H1 (cell line): ENCODE measurements around the gene LARGE2. TPM values are rescaled to one million over a fixed set of nuclear protein-coding genes. Genes with fewer than 3 reads are reported as not detected.

Experiments
- ATF3 ChIP-seq: IDR thresholded peaks from 2 replicates; pipeline ENCODE4 v1.6.1; 2011; ENCODE audit warnings: low read depth, mild to moderate bottlenecking, low read length; ENCODE audit not compliant: insufficient read depth
- CHD2 ChIP-seq: IDR thresholded peaks from 2 replicates; pipeline ENCODE4 v1.6.1; 2012; ENCODE audit warnings: low read length, improper control_type of control experiment
- CHD7 ChIP-seq: fragments of 300-600 bp; sonication (generic); IDR thresholded peaks from 2 replicates; pipeline ENCODE4 v1.7.1; 2012; ENCODE audit warnings: low read length, moderate library complexity, mild to moderate bottlenecking, inconsistent platforms; ENCODE audit not compliant: insufficient replicate concordance
- EP300 ChIP-seq, 2 experiments: IDR thresholded peaks; 1 replicate in 1 of 2; 2 replicates in 1 of 2; pipeline ENCODE4 v1.6.1; 2011 to 2012; ENCODE audit warnings: low read depth in 2 of 2, low read length in 2 of 2, mild to moderate bottlenecking in 2 of 2, borderline replicate concordance in 1 of 2, inconsistent platforms in 1 of 2, moderate library complexity in 1 of 2
- MAFK ChIP-seq: IDR thresholded peaks from 2 replicates; pipeline ENCODE4 v1.6.1; 2012; ENCODE audit warnings: low read depth, mild to moderate bottlenecking, improper control_type of control experiment, low read length
- PHF8 ChIP-seq: fragments of 200-600 bp; sonication (generic); conservative IDR thresholded peaks from 2 replicates; pipeline ENCODE4 v1.7.1; 2012; ENCODE audit warnings: low read depth, mild to moderate bottlenecking, inconsistent platforms, low read length, moderate library complexity
- SIX5 ChIP-seq: IDR thresholded peaks from 2 replicates; pipeline ENCODE4 v1.6.1; 2011; ENCODE audit warnings: mild to moderate bottlenecking, low read depth, low read length
- TAF7 ChIP-seq: optimal IDR thresholded peaks from 2 replicates; pipeline ENCODE3; 2011; ENCODE audit warnings: low read depth, mild to moderate bottlenecking, inconsistent platforms, low read length, moderate library complexity, borderline replicate concordance
- polyA plus RNA-seq, 7 experiments: library from polyadenylated mRNA; depleted of rRNA in 3 of 7; stranded (reverse) in 5 of 7; unstranded in 2 of 7; fragments of >200 nt in 5 of 7; fragments of 200-250 nt in 2 of 7; gene quantifications; 1 replicate in 5 of 7; 2 replicates in 1 of 7; 4 replicates in 1 of 7; pipeline versions ENCODE4 v1.2.1 to v1.2.3, GENCODE V29; 2011 to 2013; ENCODE audit warnings: missing spikeins in 2 of 7, mixed read lengths in 2 of 7
- total RNA-seq: library from RNA; stranded (reverse); fragmentation: NEBNext Ultra II Directional; extraction: Animal tissue kit (Norgen Biotek cat#: 25700); gene quantifications from 2 replicates; pipeline ENCODE4 v1.2.1, GENCODE V29; 2021

The LARGE2 gene
- total and polyA plus RNA-seq, 2 of the 8 experiments (the other 6 are each of a cell fraction or from before 2014, with no cell fraction given) = 111 to 137 TPM

- TF ChIP-seq CHD7 = no peak
- TF ChIP-seq MAFK = no peak
- TF ChIP-seq PHF8 = 0 out of 2 replicates have a peak, but pooled peaks have one; percentile 35
- no peak for TF ChIP-seq CHD2
- peak; percentile 25 for TF ChIP-seq TAF7
- no peak for TF ChIP-seq EP300 (IDR thresholded peaks at IDR 0.05; ENCODE audit: borderline replicate concordance in 1 of 2, low read depth in 2 of 2, low read length in 2 of 2)
- no peak for TF ChIP-seq SIX5
- TF ChIP-seq ATF3 = no peak
These were observed 37.1 kb upstream of the LARGE2 start, which contains the start of gene MAPK8IP1 (continued) for GRCh38 chr11:45885274-45885920.
